Calu3 (cell line): ENCODE data around the gene MNX1. TPM values are rescaled to one million over a fixed set of nuclear protein-coding genes. Genes with fewer than 3 reads are reported as not detected.
A peak's percentile ranks its signal among the peaks of the same experiment; 100 is the strongest.

Experiments
- BruUV-seq: library from RNA; stranded (reverse); fragments of 400-500 nt; replicated peaks from 2 replicates; lab custom pipeline; 2021; lab: Mats Ljungman, UMichigan
- CTCF ChIA-PET: fragments of 300-600 bp; sonication (Branson Sonifier 250); formaldehyde crosslinking; loops from one replicate; lab custom pipeline; 2022; ENCODE audit warnings: antibody characterized with exemption; lab: Charles Lee
- DNase-seq: peaks from one replicate; pipeline ENCODE4 v3.0.0; 2022
- H3K27ac Mint-ChIP-seq: one replicate; pipeline ENCODE4 v1.8.0; 2022; ENCODE audit warnings: mixed read lengths; ENCODE audit not compliant: unreplicated experiment
- H3K27me3 Mint-ChIP-seq: one replicate; pipeline ENCODE4 v1.8.0; 2022; ENCODE audit warnings: mixed read lengths; ENCODE audit not compliant: unreplicated experiment
- H3K36me3 Mint-ChIP-seq: one replicate; pipeline ENCODE4 v1.8.0; 2022; ENCODE audit warnings: mild to moderate bottlenecking, moderate library complexity, mixed read lengths; ENCODE audit not compliant: insufficient read depth, unreplicated experiment
- H3K4me1 Mint-ChIP-seq: one replicate; pipeline ENCODE4 v1.8.0; 2022; ENCODE audit warnings: mild to moderate bottlenecking, low read depth, mixed read lengths; ENCODE audit not compliant: unreplicated experiment
- H3K4me3 Mint-ChIP-seq: one replicate; pipeline ENCODE4 v1.8.0; 2022; ENCODE audit warnings: mild to moderate bottlenecking, low read depth, moderate library complexity, mixed read lengths; ENCODE audit not compliant: unreplicated experiment
- H3K9me3 Mint-ChIP-seq: one replicate; pipeline ENCODE4 v1.8.0; 2022; ENCODE audit warnings: low read depth, mixed read lengths; ENCODE audit not compliant: unreplicated experiment
- CTCF ChIP-seq: fragments of 200-600 bp; IDR thresholded peaks from one replicate; pipeline ENCODE4 v1.8.0; 2022; ENCODE audit warnings: antibody characterized with exemption; ENCODE audit not compliant: unreplicated experiment
- intact Hi-C: fragments of 100-400 bp; cut with micrococcal nuclease; formaldehyde crosslinking; loops from one replicate; pipeline ENCODE4 v1.10.0; 2022; ENCODE audit not compliant: unreplicated experiment
- total RNA-seq: library from RNA; stranded (reverse); gene quantifications from 2 replicates; pipeline ENCODE4 v1.2.3, GENCODE V29; 2022

Gene MNX1
- total RNA-seq, 1 experiment from 2014 or later: 28.4 TPM

- DNase-seq: no peak
- no peak for TF ChIP-seq CTCF
- CTCF ChIA-PET: no interaction called here
- Mint-ChIP-seq H3K36me3 (peaks cover 34% of the 10 kb centered on the region), H3K4me3 (peak overlapping the region; percentile 60), H3K4me1 (peaks cover 10% of the 10 kb centered on the region), H3K27me3 (no peaks in the 10 kb centered on the region), H3K27ac (peak overlapping the region; percentile 9), H3K9me3 (no peaks in the 10 kb centered on the region)
- intact Hi-C loops: no loop called here
- BruUV-seq: no TSS peak
Measured at GRCh38 chr7:156999958-157000726, 10.3 kb downstream of the MNX1 start.

- Mint-ChIP-seq H3K27me3 (no peaks in the 10 kb centered on the region), H3K4me1 (peaks cover 10% of the 10 kb centered on the region), H3K9me3 (no peaks in the 10 kb centered on the region), H3K4me3 (peak overlapping the region; percentile 60), H3K27ac (no peak overlapping the region), H3K36me3 (peaks cover 30% of the 10 kb centered on the region)
- no peak for TF ChIP-seq CTCF
- intact Hi-C loops: no loop called here
- no peak for DNase-seq
- BruUV-seq: no TSS peak
- CTCF ChIA-PET: no interaction called here
Measured at GRCh38 chr7:156998988-156999957, 11.2 kb downstream of the MNX1 start.

GRCh38 chr7:156994417-156994816 is 16.0 kb downstream of the MNX1 start:
- Mint-ChIP-seq H3K27ac (no peak overlapping the region), H3K4me3 (no peak overlapping the region), H3K4me1 (no peaks in the 10 kb centered on the region), H3K9me3 (no peaks in the 10 kb centered on the region), H3K27me3 (no peaks in the 10 kb centered on the region), H3K36me3 (peaks cover 6% of the 10 kb centered on the region)
- TF ChIP-seq CTCF: no peak
- no peak for DNase-seq
- no TSS peak for BruUV-seq
- CTCF ChIA-PET: no interaction called here
- intact Hi-C loops: no loop called here

- Mint-ChIP-seq H3K4me1 (no peaks in the 10 kb centered on the region), H3K9me3 (no peaks in the 10 kb centered on the region), H3K4me3 (no peak overlapping the region), H3K27me3 (no peaks in the 10 kb centered on the region), H3K27ac (no peak overlapping the region), H3K36me3 (peaks cover 7% of the 10 kb centered on the region)
- BruUV-seq: no TSS peak
- intact Hi-C loops: no loop called here
- DNase-seq: no peak
- CTCF ChIA-PET: no interaction called here
- TF ChIP-seq CTCF: no peak
Measured at GRCh38 chr7:156993925-156994235, 16.6 kb downstream of the MNX1 start.
